Measurements from ENCODE around the gene VPS9D1.

VPS9D1 gene

GRCh38 chr16:89717688-89718505 lies 2.8 kb downstream of the VPS9D1 start:
- Histone ChIP-seq H3K27me3 (ENCODE audit: control insufficient read depth, insufficient read depth, low read length) (no peaks in the 10 kb centered on the region), H3K36me3 (ENCODE audit: insufficient read depth, low read length) (peaks cover 6% of the 10 kb centered on the region), H3K4me3 (ENCODE audit: low read length) (no peak overlapping the region), H3K4me1 (ENCODE audit: control insufficient read depth, insufficient read depth, low read length) (peaks cover 28% of the 10 kb centered on the region), H3K9me3 (replicated peaks; ENCODE audit: low read length) (no peaks in the 10 kb centered on the region), H3K9ac (ENCODE audit: low read depth, low read length) (no peak overlapping the region), H3K4me2 (ENCODE audit: low read length) (no peak overlapping the region)

- H3K4me2 ChIP-seq (ENCODE audit: low read length), result no peak overlapping the region
- H3K27me3 ChIP-seq (ENCODE audit: control insufficient read depth, insufficient read depth, low read length), result no peaks in the 10 kb centered on the region
- no peak overlapping the region for H3K4me3 ChIP-seq (ENCODE audit: low read length)
- peaks cover 21% of the 10 kb centered on the region for H3K4me1 ChIP-seq (ENCODE audit: control insufficient read depth, insufficient read depth, low read length)
- H3K9me3 ChIP-seq (replicated peaks; ENCODE audit: low read length), result no peaks in the 10 kb centered on the region
- H3K36me3 ChIP-seq (ENCODE audit: insufficient read depth, low read length), result peaks cover 2% of the 10 kb centered on the region
- H3K9ac ChIP-seq (ENCODE audit: low read depth, low read length), result no peak overlapping the region
Measured at GRCh38 chr16:89716916-89717687, 3.6 kb downstream of the VPS9D1 start.

- no peaks in the 10 kb centered on the region for H3K27me3 ChIP-seq (ENCODE audit: control insufficient read depth, insufficient read depth, low read length)
- peaks cover 21% of the 10 kb centered on the region for H3K4me1 ChIP-seq (ENCODE audit: control insufficient read depth, insufficient read depth, low read length)
- H3K4me3 ChIP-seq (ENCODE audit: low read length), result no peak overlapping the region
- no peak overlapping the region for H3K4me2 ChIP-seq (ENCODE audit: low read length)
- H3K9ac ChIP-seq (ENCODE audit: low read depth, low read length), result no peak overlapping the region
- no peaks in the 10 kb centered on the region for H3K9me3 ChIP-seq (replicated peaks; ENCODE audit: low read length)
- peaks cover 2% of the 10 kb centered on the region for H3K36me3 ChIP-seq (ENCODE audit: insufficient read depth, low read length)
Measured at GRCh38 chr16:89716493-89716892, 4.2 kb downstream of the VPS9D1 start.

GRCh38 chr16:89712274-89712781 lies 8.4 kb downstream of the VPS9D1 start:
- H3K27me3 ChIP-seq (ENCODE audit: control insufficient read depth, insufficient read depth, low read length), result no peaks in the 10 kb centered on the region
- H3K36me3 ChIP-seq (ENCODE audit: insufficient read depth, low read length), result peaks cover 17% of the 10 kb centered on the region
- peak overlapping the region; percentile 59 for H3K4me3 ChIP-seq (ENCODE audit: low read length)
- H3K4me1 ChIP-seq (ENCODE audit: control insufficient read depth, insufficient read depth, low read length), result no peaks in the 10 kb centered on the region
- peak overlapping the region; percentile 59 for H3K9ac ChIP-seq (ENCODE audit: low read depth, low read length)
- H3K9me3 ChIP-seq (replicated peaks; ENCODE audit: low read length), result no peaks in the 10 kb centered on the region
- peak overlapping the region; percentile 79 for H3K4me2 ChIP-seq (ENCODE audit: low read length)

- Histone ChIP-seq H3K9me3 (replicated peaks; ENCODE audit: low read length) (no peaks in the 10 kb centered on the region), H3K4me2 (ENCODE audit: low read length) (peak overlapping the region; percentile 79), H3K27me3 (ENCODE audit: control insufficient read depth, insufficient read depth, low read length) (no peaks in the 10 kb centered on the region), H3K4me1 (ENCODE audit: control insufficient read depth, insufficient read depth, low read length) (no peaks in the 10 kb centered on the region), H3K4me3 (ENCODE audit: low read length) (peak overlapping the region; percentile 59), H3K9ac (ENCODE audit: low read depth, low read length) (peak overlapping the region; percentile 59), H3K36me3 (ENCODE audit: insufficient read depth, low read length) (peaks cover 17% of the 10 kb centered on the region)
Measured at GRCh38 chr16:89711601-89712273, 9.0 kb downstream of the VPS9D1 start.

GRCh38 chr16:89710709-89711564 lies 9.8 kb downstream of the VPS9D1 start:
- Histone ChIP-seq H3K4me3 (ENCODE audit: low read length) (no peak overlapping the region), H3K4me1 (ENCODE audit: control insufficient read depth, insufficient read depth, low read length) (peaks cover 6% of the 10 kb centered on the region), H3K9me3 (replicated peaks; ENCODE audit: low read length) (no peaks in the 10 kb centered on the region), H3K27me3 (ENCODE audit: control insufficient read depth, insufficient read depth, low read length) (no peaks in the 10 kb centered on the region), H3K36me3 (ENCODE audit: insufficient read depth, low read length) (peaks cover 14% of the 10 kb centered on the region), H3K9ac (ENCODE audit: low read depth, low read length) (no peak overlapping the region), H3K4me2 (ENCODE audit: low read length) (no peak overlapping the region)

GRCh38 chr16:89709716-89710432 lies 10.8 kb downstream of the VPS9D1 start:
- H3K4me1 ChIP-seq (ENCODE audit: control insufficient read depth, insufficient read depth, low read length), result peaks cover 9% of the 10 kb centered on the region
- H3K9me3 ChIP-seq (replicated peaks; ENCODE audit: low read length), result no peaks in the 10 kb centered on the region
- H3K4me2 ChIP-seq (ENCODE audit: low read length), result no peak overlapping the region
- H3K27me3 ChIP-seq (ENCODE audit: control insufficient read depth, insufficient read depth, low read length), result no peaks in the 10 kb centered on the region
- H3K9ac ChIP-seq (ENCODE audit: low read depth, low read length), result no peak overlapping the region
- no peak overlapping the region for H3K4me3 ChIP-seq (ENCODE audit: low read length)
- peaks cover 14% of the 10 kb centered on the region for H3K36me3 ChIP-seq (ENCODE audit: insufficient read depth, low read length)

GRCh38 chr16:89709166-89709565 lies 11.5 kb downstream of the VPS9D1 start:
- no peaks in the 10 kb centered on the region for H3K9me3 ChIP-seq (replicated peaks; ENCODE audit: low read length)

GRCh38 chr16:89708481-89708931 lies 12.2 kb downstream of the VPS9D1 start:
- Histone ChIP-seq H3K27me3 (ENCODE audit: control insufficient read depth, insufficient read depth, low read length) (no peaks in the 10 kb centered on the region), H3K4me1 (ENCODE audit: control insufficient read depth, insufficient read depth, low read length) (peaks cover 9% of the 10 kb centered on the region), H3K9me3 (replicated peaks; ENCODE audit: low read length) (no peaks in the 10 kb centered on the region), H3K4me2 (ENCODE audit: low read length) (no peak overlapping the region), H3K36me3 (ENCODE audit: insufficient read depth, low read length) (peaks cover 14% of the 10 kb centered on the region), H3K4me3 (ENCODE audit: low read length) (no peak overlapping the region), H3K9ac (ENCODE audit: low read depth, low read length) (no peak overlapping the region)

More at GRCh38 chr16:89709166-89709565, 11.5 kb downstream of the VPS9D1 start:
- peaks cover 14% of the 10 kb centered on the region for H3K36me3 ChIP-seq (ENCODE audit: insufficient read depth, low read length)
- peaks cover 9% of the 10 kb centered on the region for H3K4me1 ChIP-seq (ENCODE audit: control insufficient read depth, insufficient read depth, low read length)
- H3K9ac ChIP-seq (ENCODE audit: low read depth, low read length), result no peak overlapping the region
- H3K4me2 ChIP-seq (ENCODE audit: low read length), result no peak overlapping the region
- no peak overlapping the region for H3K4me3 ChIP-seq (ENCODE audit: low read length)
- no peaks in the 10 kb centered on the region for H3K27me3 ChIP-seq (ENCODE audit: control insufficient read depth, insufficient read depth, low read length)

- Histone ChIP-seq H3K9ac (ENCODE audit: low read depth, low read length) (no peak overlapping the region), H3K36me3 (ENCODE audit: insufficient read depth, low read length) (peaks cover 14% of the 10 kb centered on the region), H3K4me1 (ENCODE audit: control insufficient read depth, insufficient read depth, low read length) (peaks cover 9% of the 10 kb centered on the region), H3K27me3 (ENCODE audit: control insufficient read depth, insufficient read depth, low read length) (no peaks in the 10 kb centered on the region), H3K4me3 (ENCODE audit: low read length) (no peak overlapping the region), H3K9me3 (replicated peaks; ENCODE audit: low read length) (no peaks in the 10 kb centered on the region), H3K4me2 (ENCODE audit: low read length) (no peak overlapping the region)
Measured at GRCh38 chr16:89707695-89708094, 13.0 kb downstream of the VPS9D1 start.

All from skeletal muscle satellite cell (primary cell).